Lung microvascular endothelial cell (primary cell): ENCODE measurements around the gene COL26A1. TPM values are rescaled to one million over a fixed set of nuclear protein-coding genes. Genes with fewer than 3 reads are reported as not detected.
A peak's percentile ranks its signal among the peaks of the same experiment; 100 is the strongest.
"Not testable (repeated sequence)": the region's sequence is repeated elsewhere in the genome, so short reads cannot be mapped to it uniquely, and the experiment has no call there.

Source experiments
- DNase-seq, 2 donors: peaks; one replicate each; pipeline versions ENCODE4 v3.0.0 to v3.0.0-alpha.2; 2010; ENCODE audit warnings: low read depth in 2 of 2
- total RNA-seq: library from RNA; depleted of rRNA; stranded (reverse); fragments of >200 nt; gene quantifications from 2 replicates; pipeline ENCODE4 v1.2.1, GENCODE V29; 2014

COL26A1 gene
- total RNA-seq, 1 donor from 2014 or later, result not detected

DNA sequence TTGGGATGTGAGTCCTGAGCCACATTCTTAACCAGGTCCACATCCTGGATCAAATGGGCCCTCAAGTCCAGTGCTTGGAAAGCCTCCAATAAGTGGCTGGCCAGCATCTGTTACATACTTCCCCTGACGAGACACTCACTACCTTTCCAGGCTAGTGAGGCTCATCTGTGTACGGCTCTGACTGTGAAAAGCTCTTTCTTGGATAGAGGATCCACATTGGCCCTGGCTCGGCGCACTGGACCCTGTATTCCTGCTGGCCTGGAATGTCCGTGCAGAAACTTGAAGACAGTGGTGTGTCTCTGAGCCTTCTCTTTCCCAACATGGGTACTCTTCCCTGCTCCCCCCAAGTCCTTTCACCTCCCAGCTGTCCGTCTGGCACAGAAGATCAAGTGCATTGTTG lies 230.9 kb downstream of the COL26A1 start:
- no peak for DNase-seq

DNA sequence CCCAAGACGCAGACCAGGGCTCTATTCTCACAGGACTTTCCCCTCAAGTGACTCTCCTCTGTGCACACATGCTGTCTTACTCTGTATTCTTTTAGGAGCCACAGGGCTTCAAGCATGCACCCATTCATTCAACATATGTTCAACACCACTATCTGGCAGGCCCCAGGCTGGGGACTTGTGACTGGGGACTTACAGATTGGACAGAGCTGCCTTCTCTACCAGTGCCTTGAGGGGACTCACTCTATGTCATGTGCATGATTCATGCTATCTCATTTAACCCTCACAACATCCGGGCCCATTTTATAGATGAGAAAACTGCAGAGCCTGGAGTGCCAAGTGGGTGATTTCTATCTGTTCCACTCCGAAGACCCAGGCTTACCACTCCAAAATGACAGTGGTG lies 232.1 kb downstream of the COL26A1 start:
- no peak for DNase-seq

DNA sequence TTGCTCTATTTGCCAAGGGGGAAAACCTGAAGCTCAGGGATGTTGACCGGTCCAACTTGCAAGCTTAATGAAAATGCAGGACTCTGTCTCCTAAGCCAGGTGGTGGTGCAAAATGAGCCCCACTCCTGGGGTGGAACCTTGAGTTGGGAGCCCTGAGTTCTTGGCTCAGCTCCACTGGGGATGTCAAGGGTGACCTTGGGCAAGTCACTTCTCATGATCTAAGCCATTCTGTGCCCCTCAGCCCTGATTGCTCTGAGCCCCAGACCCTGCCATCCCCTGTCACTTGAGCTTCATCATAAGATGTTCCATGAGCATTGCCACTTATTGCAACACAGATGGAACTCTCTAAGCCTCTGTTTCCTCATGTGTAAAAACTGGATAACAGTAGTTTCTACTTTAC lies 232.6 kb downstream of the COL26A1 start:
- DNase-seq, result no peak

- no peak for DNase-seq
Observed at GRCh38 chr7:101595766-101596537, 233.3 kb downstream of the COL26A1 start.

DNA sequence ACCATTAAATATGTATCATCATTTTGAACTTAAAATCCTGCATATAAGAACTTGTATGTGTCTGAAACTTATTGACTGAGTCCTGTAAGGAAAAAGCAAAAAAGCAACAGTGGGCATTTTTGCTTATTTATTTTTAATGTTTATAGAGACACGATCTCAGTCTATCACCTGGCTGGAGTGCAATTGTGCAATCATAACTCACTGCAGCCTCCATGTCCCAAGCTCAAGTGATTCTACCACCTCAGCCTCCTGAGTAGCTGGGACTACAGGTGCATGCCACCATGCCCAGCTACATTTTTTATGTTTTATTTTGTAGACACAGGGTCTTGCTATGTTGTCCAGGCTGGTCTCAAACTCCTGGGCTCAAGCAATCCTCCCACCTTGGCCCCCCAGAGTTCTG lies 234.2 kb downstream of the COL26A1 start:
- DNase-seq, result no peak

- DNase-seq, result no peak
Observed at GRCh38 chr7:101597941-101598340, 235.3 kb downstream of the COL26A1 start.

DNA sequence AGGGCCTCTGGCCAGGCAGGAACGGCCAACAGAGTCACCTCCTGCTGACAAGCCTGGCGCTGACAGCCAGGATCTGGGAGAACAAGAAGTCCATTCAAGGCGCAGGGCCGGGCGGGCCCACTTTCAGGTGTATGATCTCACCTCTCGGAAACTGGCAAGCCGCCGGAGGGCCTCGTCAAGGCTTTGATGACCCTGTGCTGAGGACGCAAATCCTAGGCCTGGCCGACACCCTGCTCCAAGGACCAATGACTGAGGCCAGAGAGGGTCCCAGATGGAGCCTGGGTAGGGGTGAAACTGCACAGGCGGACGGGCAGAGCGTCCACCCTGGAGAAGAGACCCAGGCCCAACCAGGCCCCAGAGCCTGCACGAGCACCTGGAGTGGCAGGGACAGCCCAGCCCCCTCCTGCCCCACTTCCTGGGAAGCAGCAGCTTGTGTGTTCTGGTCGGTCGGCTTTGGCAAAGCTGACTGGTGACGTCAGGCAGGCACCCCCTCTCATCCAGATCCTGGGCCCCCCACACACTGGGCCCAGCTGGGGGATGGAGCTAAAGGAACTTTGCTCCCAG lies 235.8 kb downstream of the COL26A1 start:
- no peak for DNase-seq

DNA sequence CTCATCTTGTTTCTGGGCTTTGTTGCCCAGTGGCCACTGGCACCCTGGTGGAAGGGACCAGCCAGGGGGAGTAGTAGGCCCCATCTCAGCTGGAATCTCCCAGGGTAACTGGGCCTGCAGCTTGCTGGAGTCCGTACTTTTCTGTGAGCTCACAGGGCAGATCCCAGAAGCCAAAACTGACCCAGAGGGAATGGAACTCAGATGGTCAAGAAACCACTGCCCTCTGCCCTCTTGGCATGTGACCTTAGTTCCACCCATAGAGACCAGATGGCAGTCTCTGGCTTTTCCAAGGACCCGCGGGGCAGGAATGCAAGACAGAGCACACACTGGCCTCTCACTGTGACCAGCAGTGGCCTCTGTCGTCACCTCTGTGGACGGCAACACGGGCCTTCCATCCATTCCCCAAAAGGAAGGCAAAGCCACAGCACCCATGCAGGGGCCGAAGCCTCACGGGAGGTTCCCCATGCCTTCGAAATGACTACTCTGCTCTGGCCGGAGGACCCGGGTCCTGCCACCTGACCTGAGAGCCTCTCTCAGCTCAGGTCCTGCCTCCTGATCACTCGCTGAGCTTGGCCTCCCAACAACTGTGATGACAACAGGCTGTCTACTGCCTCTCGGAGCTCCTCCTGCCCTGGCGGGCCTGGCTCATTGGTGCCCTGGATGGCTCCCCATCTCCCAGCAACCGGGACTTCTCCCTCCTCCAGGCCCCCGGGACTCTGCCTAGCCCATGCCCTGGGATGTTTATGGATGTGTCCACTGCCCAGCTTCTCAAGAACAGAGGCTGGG lies 236.5 kb downstream of the COL26A1 start:
- no peak for DNase-seq

DNA sequence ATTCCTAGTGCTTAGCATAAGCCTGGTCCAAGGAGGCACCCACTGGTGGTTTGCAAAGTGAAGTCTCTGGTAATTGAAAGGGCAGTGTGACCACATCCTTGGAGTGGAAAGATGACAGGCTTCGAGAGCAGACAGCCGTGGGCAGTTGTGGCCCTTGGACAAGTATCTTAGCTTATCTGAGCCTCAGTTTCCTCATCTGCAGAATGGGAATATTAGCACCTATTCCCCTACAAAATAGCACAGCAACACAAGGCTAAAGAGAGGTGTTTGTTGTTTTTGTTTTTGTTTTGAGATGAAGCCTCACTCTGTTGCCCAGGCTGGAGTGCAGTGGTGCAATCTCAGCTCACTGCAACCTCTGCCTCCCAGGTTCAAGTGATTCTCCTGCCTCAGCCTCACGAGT lies 237.1 kb downstream of the COL26A1 start:
- no peak for DNase-seq

GRCh38 chr7:101602082-101602481 lies 239.4 kb downstream of the COL26A1 start:
- DNase-seq, result no peak

- DNase-seq, result peak; percentile 73 to 82
Observed at GRCh38 chr7:101602484-101603241, 240.0 kb downstream of the COL26A1 start.

GRCh38 chr7:101604331-101604933 lies 241.8 kb downstream of the COL26A1 start:
- no peak for DNase-seq

DNA sequence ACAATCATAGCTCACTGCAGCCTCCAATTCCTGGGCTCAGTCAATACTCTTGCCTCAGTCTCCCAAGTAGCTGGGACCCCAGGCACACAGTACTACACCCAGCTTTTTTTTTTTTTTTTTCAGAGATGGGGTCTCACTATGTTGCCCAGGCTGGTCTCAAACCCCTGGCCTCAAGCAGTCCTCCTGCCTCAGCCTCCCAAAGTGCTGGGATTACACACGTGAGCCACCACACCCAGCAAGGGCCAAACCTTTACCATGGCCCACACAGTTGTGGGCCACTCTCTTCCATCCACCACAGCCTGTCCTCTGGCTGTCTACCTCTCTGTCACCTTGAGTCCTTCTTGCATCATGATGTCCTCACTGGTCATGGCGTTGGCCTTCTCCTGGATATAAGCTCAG lies 242.3 kb downstream of the COL26A1 start:
- not testable (repeated sequence) for DNase-seq

DNA sequence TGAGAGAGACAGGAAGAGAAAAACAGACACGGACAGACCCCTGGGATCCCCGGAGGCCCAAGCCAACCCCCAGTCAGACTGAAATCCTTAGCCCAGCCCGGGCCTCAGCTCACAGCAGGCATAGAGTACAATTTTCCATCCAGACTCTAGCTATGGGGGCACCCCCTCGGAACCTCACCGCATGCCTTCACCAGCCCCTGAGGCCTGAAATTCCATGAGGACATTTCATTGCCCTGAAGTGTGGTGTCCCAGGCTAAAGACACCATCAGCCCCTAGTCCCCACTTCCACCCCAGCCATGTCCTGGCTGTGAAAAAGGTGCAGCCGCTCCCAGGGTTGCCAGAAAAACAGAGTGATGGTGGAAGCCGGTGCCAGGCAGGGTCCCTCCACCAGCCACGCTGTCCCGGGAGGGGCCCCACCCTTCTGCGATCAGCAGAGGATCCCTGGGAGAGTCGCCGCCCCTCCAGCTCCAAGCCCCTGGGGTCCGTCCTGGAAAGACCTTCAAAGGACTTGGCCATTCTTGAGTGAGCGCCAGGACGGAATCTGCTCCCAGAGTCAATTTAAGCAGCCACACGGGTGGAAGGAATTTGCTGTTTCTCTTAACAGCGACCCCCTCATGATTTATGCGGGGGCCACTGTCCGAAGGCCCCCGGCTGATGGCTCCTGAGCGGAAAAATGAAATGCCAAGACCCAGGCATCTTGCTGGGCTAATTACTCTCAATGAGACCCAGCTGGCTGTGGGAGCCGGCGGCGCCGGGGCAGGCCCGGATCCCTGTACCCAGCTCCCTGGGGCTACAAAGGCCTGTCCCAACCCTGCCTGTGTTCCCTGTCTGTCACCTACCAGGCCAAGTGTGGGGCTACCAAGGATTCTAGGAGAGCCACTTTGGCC lies 243.2 kb downstream of the COL26A1 start:
- DNase-seq, result no peak

DNA sequence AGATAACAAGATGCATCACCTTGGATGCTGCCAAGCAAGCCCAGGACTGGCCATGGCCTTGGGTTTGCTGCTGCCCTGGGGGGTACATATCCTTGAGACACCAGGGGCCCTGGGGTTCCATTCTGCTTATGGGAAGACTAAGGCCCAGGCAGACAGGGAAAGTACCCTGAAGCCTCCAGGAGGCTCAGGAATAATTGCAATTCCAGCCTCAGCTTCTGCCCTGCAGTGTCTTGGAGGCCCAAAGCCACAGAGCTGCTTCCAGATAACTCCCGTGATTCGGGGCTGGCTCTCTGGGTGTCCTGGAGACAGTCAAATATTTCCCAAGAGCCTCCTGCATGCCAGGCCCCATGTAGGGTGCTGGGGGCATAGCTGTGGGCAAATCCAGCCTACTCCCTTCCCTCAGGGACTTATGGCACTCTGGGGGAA lies 243.8 kb downstream of the COL26A1 start:
- DNase-seq, result no peak

Other genes starting within 250 kb of the COL26A1 start
- 68.3 and 170 TPM in 2 replicates for gene SERPINE1, start 235.8 kb upstream of the COL26A1 start, total RNA-seq
- 110 and 155 TPM in 2 replicates for gene AP1S1, start 208.4 kb upstream of the COL26A1 start, total RNA-seq
- gene VGF, start 197.3 kb upstream of the COL26A1 start, total RNA-seq, result not detected in 2 replicates
- not detected in 2 replicates for gene NAT16, start 182.6 kb upstream of the COL26A1 start, total RNA-seq
- gene MOGAT3, start 161.8 kb upstream of the COL26A1 start, total RNA-seq, result not detected in 2 replicates
- gene PLOD3, start 145.3 kb upstream of the COL26A1 start, total RNA-seq, result 34.4 and 38.3 TPM in 2 replicates
- 74.6 and 82.6 TPM in 2 replicates for gene ZNHIT1, start 144.7 kb upstream of the COL26A1 start, total RNA-seq
- 1.3 and 3.2 TPM in 2 replicates for gene CLDN15, start 125.1 kb upstream of the COL26A1 start, total RNA-seq
- gene FIS1, start 117.8 kb upstream of the COL26A1 start, total RNA-seq, result 151 and 158 TPM in 2 replicates
- gene IFT22, start 41.1 kb upstream of the COL26A1 start, total RNA-seq, result 9.5 and 10.0 TPM in 2 replicates